Measurements from ENCODE around the gene DMRT1. TPM values are rescaled to one million over a fixed set of nuclear protein-coding genes. Genes with fewer than 3 reads are reported as not detected.

The DMRT1 gene
- total and polyA plus RNA-seq, 9 of the 15 experiments (the other 6 are each of a cell fraction or from before 2014, with no cell fraction given): not detected

GRCh38 chr9:970151-970996 lies 128.9 kb downstream of the DMRT1 start (continued):
- TF ChIP-seq ZHX1 (conservative IDR thresholded peaks at IDR 0.05; ENCODE audit: low read length) (no peak), ZNF253 (CRISPR knock-in tag; conservative IDR thresholded peaks at IDR 0.05) (no peak), RNF2 (IDR thresholded peaks at IDR 0.05) (no peak), GTF2B (IDR thresholded peaks at IDR 0.05; ENCODE audit: extremely low read depth, insufficient read length) (no peak), FOS (IDR thresholded peaks at IDR 0.05; ENCODE audit: extremely low read depth, insufficient read length) (no peak), THAP12 (CRISPR knock-in tag; IDR thresholded peaks at IDR 0.05) (no peak), MCM3 (IDR thresholded peaks at IDR 0.05) (no peak), CHD1 (IDR thresholded peaks at IDR 0.05; ENCODE audit: low read length) (no peak), MTF1 (CRISPR knock-in tag; IDR thresholded peaks at IDR 0.05; ENCODE audit: borderline replicate concordance) (no peak), ZNF57 (CRISPR knock-in tag; IDR thresholded peaks at IDR 0.05) (no peak), REST (IDR thresholded peaks at IDR 0.05; ENCODE audit: borderline replicate concordance) (no peak), REST (CRISPR knock-in tag; IDR thresholded peaks at IDR 0.05; ENCODE audit: low read depth) (no peak), SOX6 (IDR thresholded peaks at IDR 0.05) (no peak), SRF (CRISPR knock-in tag; IDR thresholded peaks at IDR 0.05) (no peak)

All from K562 (cell line).